ENCODE results near the gene PEPD.

Gene PEPD

GRCh38 chr19:33461256-33462111 is 60.1 kb downstream of the PEPD start:
- no peak for TF ChIP-seq CTCF (IDR thresholded peaks at IDR 0.05; ENCODE audit: extremely low read depth, missing control alignments)
- no peak for DNase-seq (ENCODE audit: low spot score)

GRCh38 chr19:33460221-33460908 is 61.2 kb downstream of the PEPD start:
- no peak for TF ChIP-seq CTCF (IDR thresholded peaks at IDR 0.05; ENCODE audit: extremely low read depth, missing control alignments)
- no peak for DNase-seq (ENCODE audit: low spot score)

GRCh38 chr19:33459222-33460090 is 62.1 kb downstream of the PEPD start:
- no peak for TF ChIP-seq CTCF (IDR thresholded peaks at IDR 0.05; ENCODE audit: extremely low read depth, missing control alignments)
- DNase-seq (ENCODE audit: low spot score) = no peak

GRCh38 chr19:33458807-33459206 is 62.8 kb downstream of the PEPD start:
- no peak for DNase-seq (ENCODE audit: low spot score)
- no peak for TF ChIP-seq CTCF (IDR thresholded peaks at IDR 0.05; ENCODE audit: extremely low read depth, missing control alignments)

- DNase-seq (ENCODE audit: low spot score) = no peak
- no peak for TF ChIP-seq CTCF (IDR thresholded peaks at IDR 0.05; ENCODE audit: extremely low read depth, missing control alignments)
These were observed 63.4 kb downstream of the PEPD start for GRCh38 chr19:33458171-33458633.

- TF ChIP-seq CTCF (IDR thresholded peaks at IDR 0.05; ENCODE audit: extremely low read depth, missing control alignments) = no peak
- no peak for DNase-seq (ENCODE audit: low spot score)
These were observed 64.8 kb downstream of the PEPD start for GRCh38 chr19:33456845-33457220.
